Calu3 (cell line): ENCODE measurements around the gene CCR5AS.

ENCODE experiments used
- BruUV-seq: library from RNA; stranded (reverse); fragments of 400-500 nt; replicated peaks from 2 replicates; lab custom pipeline; 2021; lab: Mats Ljungman, UMichigan
- CTCF ChIA-PET: fragments of 300-600 bp; sonication (Branson Sonifier 250); formaldehyde crosslinking; loops from one replicate; lab custom pipeline; 2022; ENCODE audit warnings: antibody characterized with exemption; lab: Charles Lee
- DNase-seq: peaks from one replicate; pipeline ENCODE4 v3.0.0; 2022
- H3K27ac Mint-ChIP-seq: one replicate; pipeline ENCODE4 v1.8.0; 2022; ENCODE audit warnings: mixed read lengths; ENCODE audit not compliant: unreplicated experiment
- H3K27me3 Mint-ChIP-seq: one replicate; pipeline ENCODE4 v1.8.0; 2022; ENCODE audit warnings: mixed read lengths; ENCODE audit not compliant: unreplicated experiment
- H3K36me3 Mint-ChIP-seq: one replicate; pipeline ENCODE4 v1.8.0; 2022; ENCODE audit warnings: mild to moderate bottlenecking, moderate library complexity, mixed read lengths; ENCODE audit not compliant: insufficient read depth, unreplicated experiment
- H3K4me1 Mint-ChIP-seq: one replicate; pipeline ENCODE4 v1.8.0; 2022; ENCODE audit warnings: mild to moderate bottlenecking, low read depth, mixed read lengths; ENCODE audit not compliant: unreplicated experiment
- H3K4me3 Mint-ChIP-seq: one replicate; pipeline ENCODE4 v1.8.0; 2022; ENCODE audit warnings: mild to moderate bottlenecking, low read depth, moderate library complexity, mixed read lengths; ENCODE audit not compliant: unreplicated experiment
- H3K9me3 Mint-ChIP-seq: one replicate; pipeline ENCODE4 v1.8.0; 2022; ENCODE audit warnings: low read depth, mixed read lengths; ENCODE audit not compliant: unreplicated experiment
- CTCF ChIP-seq: fragments of 200-600 bp; IDR thresholded peaks from one replicate; pipeline ENCODE4 v1.8.0; 2022; ENCODE audit warnings: antibody characterized with exemption; ENCODE audit not compliant: unreplicated experiment
- intact Hi-C: fragments of 100-400 bp; cut with micrococcal nuclease; formaldehyde crosslinking; loops from one replicate; pipeline ENCODE4 v1.10.0; 2022; ENCODE audit not compliant: unreplicated experiment

CCR5AS gene

DNA sequence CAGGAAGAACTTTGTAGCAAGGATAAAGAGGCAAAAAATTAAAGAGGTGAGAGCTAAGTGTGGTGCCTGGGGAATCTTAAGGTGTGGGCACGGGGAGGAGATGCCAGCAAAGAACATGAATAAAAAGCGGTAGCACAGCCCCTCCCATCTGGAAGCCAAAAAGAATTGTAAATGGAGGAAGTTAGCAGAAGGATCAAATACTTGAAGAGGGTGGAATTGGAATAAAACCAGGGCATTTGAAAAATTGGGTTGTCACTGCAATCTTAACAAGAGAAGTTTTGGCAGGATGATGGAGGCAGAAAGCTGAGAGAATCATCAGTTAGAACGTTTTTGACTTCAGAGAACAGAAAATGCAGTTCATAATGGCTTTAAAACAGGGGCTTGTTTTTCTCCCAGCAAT is 50.6 kb downstream of the CCR5AS start:
- H3K27ac Mint-ChIP-seq = no peak overlapping the region
- no peak for TF ChIP-seq CTCF
- no peaks in the 10 kb centered on the region for H3K36me3 Mint-ChIP-seq
- no peaks in the 10 kb centered on the region for H3K9me3 Mint-ChIP-seq
- CTCF ChIA-PET = no interaction called here
- intact Hi-C loops = no loop called here
- H3K27me3 Mint-ChIP-seq = peaks cover 88% of the 10 kb centered on the region
- H3K4me3 Mint-ChIP-seq = no peak overlapping the region
- no peak for DNase-seq
- BruUV-seq = no TSS peak
- no peaks in the 10 kb centered on the region for H3K4me1 Mint-ChIP-seq

GRCh38 chr3:46354984-46355383 is 51.9 kb downstream of the CCR5AS start:
- intact Hi-C loops = no loop called here
- H3K27ac Mint-ChIP-seq = no peak overlapping the region
- no peaks in the 10 kb centered on the region for H3K4me1 Mint-ChIP-seq
- no peaks in the 10 kb centered on the region for H3K36me3 Mint-ChIP-seq
- H3K27me3 Mint-ChIP-seq = peaks cover 99% of the 10 kb centered on the region
- BruUV-seq = no TSS peak
- CTCF ChIA-PET = no interaction called here
- H3K9me3 Mint-ChIP-seq = no peaks in the 10 kb centered on the region
- no peak for DNase-seq
- TF ChIP-seq CTCF = no peak
- H3K4me3 Mint-ChIP-seq = no peak overlapping the region

GRCh38 chr3:46354478-46354877 is 52.4 kb downstream of the CCR5AS start:
- no peaks in the 10 kb centered on the region for H3K9me3 Mint-ChIP-seq
- H3K27ac Mint-ChIP-seq = no peak overlapping the region
- TF ChIP-seq CTCF = no peak
- intact Hi-C loops = no loop called here
- CTCF ChIA-PET = no interaction called here
- no peaks in the 10 kb centered on the region for H3K36me3 Mint-ChIP-seq
- no peaks in the 10 kb centered on the region for H3K4me1 Mint-ChIP-seq
- H3K27me3 Mint-ChIP-seq = peaks cover 99% of the 10 kb centered on the region
- no TSS peak for BruUV-seq
- no peak for DNase-seq
- H3K4me3 Mint-ChIP-seq = no peak overlapping the region

- Mint-ChIP-seq H3K9me3 (no peaks in the 10 kb centered on the region), H3K27ac (no peak within 1 kb of the TSS), H3K4me1 (no peaks in the 10 kb centered on the region), H3K36me3 (no peaks in the 10 kb centered on the region), H3K27me3 (peaks cover 99% of the 10 kb centered on the region), H3K4me3 (no peak within 1 kb of the TSS)
- BruUV-seq = no TSS peak
- no peak for DNase-seq
- CTCF ChIA-PET = no interaction called here
- intact Hi-C loops = no loop called here
- TF ChIP-seq CTCF = no peak
Observed at GRCh38 chr3:46353647-46354410, 53.0 kb downstream of the CCR5AS start, which contains the start of gene CCR2. TSS of gene CCR2 (plus strand) at chr3:46354111. CDS start at chr3:46357528, 3,417 bp downstream.
